Mucosa of stomach (tissue), 1 donor: ENCODE measurements around the gene CDC42BPG.

Experiments used
- H3K27me3 ChIP-seq: one replicate; pipeline ENCODE4 v1.7.0; 2013; ENCODE audit warnings: mild to moderate bottlenecking, low read length; ENCODE audit not compliant: control insufficient read depth, insufficient read depth
- H3K36me3 ChIP-seq: one replicate; pipeline ENCODE4 v1.7.0; 2013; ENCODE audit warnings: low read length; ENCODE audit not compliant: control insufficient read depth, insufficient read depth
- H3K4me1 ChIP-seq: one replicate; pipeline ENCODE4 v1.7.0; 2013; ENCODE audit warnings: mild to moderate bottlenecking, low read length; ENCODE audit not compliant: control insufficient read depth, insufficient read depth
- H3K4me3 ChIP-seq: one replicate; pipeline ENCODE4 v1.7.0; 2013; ENCODE audit warnings: low read length
- H3K9ac ChIP-seq: one replicate; pipeline ENCODE4 v1.7.0; 2013; ENCODE audit warnings: mild to moderate bottlenecking, low read length, moderate library complexity
- H3K9me3 ChIP-seq: one replicate; pipeline ENCODE4 v1.7.0; 2013; ENCODE audit warnings: mild to moderate bottlenecking, low read length, moderate library complexity; ENCODE audit not compliant: control insufficient read depth
- donor health status: Pancreatic carcinoma.

The CDC42BPG gene

DNA sequence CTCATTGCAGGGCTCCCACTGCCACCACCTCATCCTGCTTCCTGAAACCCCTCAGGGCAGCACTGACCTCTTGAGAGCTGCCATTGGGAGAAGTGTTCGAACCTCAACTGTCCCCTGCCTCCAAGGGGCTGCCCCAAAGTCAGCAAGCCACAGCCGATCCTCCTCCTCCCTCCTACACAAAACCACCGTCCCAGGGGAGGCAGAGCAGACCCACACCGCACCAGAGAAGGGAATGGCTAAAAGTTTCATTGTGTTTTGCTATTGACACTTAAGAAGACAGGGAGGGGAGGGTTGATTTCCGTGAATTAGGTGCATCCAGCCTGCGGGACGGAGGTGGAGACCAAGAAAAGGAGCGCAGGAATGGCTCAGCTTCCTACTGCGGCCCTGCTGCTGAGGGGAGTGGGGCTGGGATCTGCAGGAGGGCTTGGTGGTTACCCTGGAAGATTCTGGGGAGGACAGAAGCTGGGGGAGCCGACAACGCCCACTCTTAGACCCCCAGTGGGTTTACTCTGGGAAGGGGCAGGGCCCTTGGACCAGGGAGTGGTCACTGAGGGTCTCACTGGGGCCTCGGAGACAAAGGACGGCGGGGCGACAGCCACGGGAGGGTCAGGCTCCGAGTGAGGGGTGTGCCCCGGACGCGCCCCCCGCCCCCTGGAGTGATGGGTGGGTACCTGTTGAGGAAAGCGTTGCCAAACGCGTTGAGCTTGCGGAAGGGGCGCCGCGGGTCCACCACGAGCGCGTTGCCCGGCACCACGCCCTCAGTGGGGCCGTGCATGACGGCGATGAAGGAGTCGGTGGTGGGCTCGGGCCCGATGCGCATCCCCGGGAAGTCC is 33.2 kb upstream of the CDC42BPG start:
- no peaks in the 10 kb centered on the region for H3K36me3 ChIP-seq
- no peaks in the 10 kb centered on the region for H3K27me3 ChIP-seq
- H3K9me3 ChIP-seq, result no peaks in the 10 kb centered on the region
- peak overlapping the region; percentile 82 for H3K9ac ChIP-seq
- H3K4me1 ChIP-seq, result peaks cover 28% of the 10 kb centered on the region
- peak overlapping the region; percentile 36 for H3K4me3 ChIP-seq

DNA sequence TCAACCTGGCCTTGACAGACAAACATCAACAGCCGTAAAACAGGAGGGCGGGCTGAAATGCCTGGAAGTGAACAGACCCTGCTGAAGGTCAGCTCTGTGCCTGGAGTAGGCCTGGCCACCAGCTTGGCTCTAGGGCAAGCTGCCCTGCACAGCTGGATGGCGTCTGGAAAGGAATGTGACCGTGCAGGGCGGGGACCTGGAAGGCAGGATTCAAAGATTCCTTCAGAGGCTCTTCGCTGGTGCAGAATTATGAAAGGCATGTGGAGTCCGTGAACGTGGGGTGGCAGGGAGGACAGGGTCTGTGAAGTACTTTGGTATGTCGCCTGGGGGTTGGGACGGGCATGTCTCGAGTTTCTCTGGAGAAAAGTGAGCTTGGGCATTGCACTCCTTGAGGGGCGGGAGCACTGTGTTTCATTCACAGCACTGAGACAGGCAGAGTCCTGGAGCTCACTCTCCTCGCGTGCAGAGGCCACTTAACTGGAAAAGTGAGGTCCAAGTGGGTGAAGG is 32.4 kb upstream of the CDC42BPG start:
- Histone ChIP-seq H3K9me3 (no peaks in the 10 kb centered on the region), H3K4me3 (peak overlapping the region; percentile 36), H3K27me3 (no peaks in the 10 kb centered on the region), H3K9ac (peak overlapping the region; percentile 82), H3K36me3 (peaks cover under 1% of the 10 kb centered on the region), H3K4me1 (peaks cover 34% of the 10 kb centered on the region)

DNA sequence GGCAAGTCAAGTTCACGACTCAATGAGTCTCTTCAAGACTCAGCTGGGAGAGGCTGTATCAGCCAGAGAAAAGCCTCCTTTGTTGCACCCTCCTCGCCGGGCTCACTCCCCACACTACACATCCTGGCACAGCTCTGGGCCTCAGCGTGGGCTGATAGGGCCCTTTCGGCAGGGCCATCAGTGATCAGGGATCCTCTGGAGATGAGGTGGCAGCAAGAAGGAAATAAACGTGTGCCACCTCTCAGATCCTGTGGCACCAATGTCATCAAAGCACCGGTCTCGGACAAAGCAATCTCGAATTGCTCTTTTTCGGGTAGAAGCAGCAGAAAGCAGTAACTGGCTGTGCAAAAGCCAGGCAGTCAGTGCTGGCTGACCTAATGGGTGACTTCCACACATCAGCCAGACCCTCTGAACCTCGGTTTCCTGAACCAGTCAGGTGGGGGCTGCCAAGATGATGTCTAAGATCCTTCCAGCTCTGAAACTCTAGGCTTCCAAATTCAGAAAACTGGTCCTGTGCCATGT is 31.8 kb upstream of the CDC42BPG start:
- H3K4me1 ChIP-seq, result peaks cover 40% of the 10 kb centered on the region
- no peaks in the 10 kb centered on the region for H3K9me3 ChIP-seq
- peaks cover 6% of the 10 kb centered on the region for H3K36me3 ChIP-seq
- no peaks in the 10 kb centered on the region for H3K27me3 ChIP-seq
- H3K9ac ChIP-seq, result peak overlapping the region; percentile 82
- H3K4me3 ChIP-seq, result peak overlapping the region; percentile 36

DNA sequence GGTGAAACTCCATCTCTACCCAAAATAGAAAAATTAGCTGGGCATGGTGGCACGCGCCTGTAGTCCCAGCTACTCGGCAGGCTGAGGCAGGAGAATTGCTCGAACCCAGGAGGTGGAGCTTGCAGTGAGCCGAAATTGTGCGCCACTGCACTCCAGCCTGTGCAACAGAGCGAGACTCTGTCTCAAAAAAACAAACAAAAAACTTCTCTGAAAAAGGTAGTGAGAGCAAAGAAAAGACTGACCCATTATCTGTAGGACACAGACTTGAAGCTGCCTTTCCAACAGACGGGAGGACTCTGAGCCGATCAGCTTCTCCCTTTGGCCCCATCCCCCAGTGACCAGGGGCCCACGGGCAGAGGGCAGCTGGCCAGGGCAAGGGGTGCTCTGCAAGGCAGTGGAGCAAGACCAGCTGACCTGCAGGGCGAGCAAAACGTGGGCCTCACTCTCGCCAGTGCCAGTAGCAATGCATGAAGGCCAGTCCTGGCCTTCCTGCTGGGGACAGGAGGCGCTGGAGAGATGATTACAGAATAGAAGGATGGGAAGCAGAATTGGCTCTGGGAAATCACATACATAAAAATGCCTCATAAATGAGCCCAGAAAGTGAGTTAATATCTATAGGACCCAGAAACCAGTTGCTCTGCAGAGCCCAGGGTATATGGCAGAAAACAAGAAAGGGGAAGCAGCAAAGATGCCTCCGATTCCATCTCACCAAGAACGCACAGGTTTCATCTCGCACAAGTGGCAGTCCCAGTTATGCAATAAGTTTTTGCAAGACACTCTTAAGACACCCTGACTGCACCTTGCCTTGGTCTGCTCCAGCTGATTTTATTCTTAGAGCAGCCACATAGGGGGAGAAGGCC is 31.1 kb upstream of the CDC42BPG start:
- H3K4me1 ChIP-seq, result peaks cover 46% of the 10 kb centered on the region
- H3K4me3 ChIP-seq, result no peak overlapping the region
- H3K36me3 ChIP-seq, result peaks cover 7% of the 10 kb centered on the region
- H3K27me3 ChIP-seq, result no peaks in the 10 kb centered on the region
- peak overlapping the region; percentile 82 for H3K9ac ChIP-seq
- H3K9me3 ChIP-seq, result no peaks in the 10 kb centered on the region

DNA sequence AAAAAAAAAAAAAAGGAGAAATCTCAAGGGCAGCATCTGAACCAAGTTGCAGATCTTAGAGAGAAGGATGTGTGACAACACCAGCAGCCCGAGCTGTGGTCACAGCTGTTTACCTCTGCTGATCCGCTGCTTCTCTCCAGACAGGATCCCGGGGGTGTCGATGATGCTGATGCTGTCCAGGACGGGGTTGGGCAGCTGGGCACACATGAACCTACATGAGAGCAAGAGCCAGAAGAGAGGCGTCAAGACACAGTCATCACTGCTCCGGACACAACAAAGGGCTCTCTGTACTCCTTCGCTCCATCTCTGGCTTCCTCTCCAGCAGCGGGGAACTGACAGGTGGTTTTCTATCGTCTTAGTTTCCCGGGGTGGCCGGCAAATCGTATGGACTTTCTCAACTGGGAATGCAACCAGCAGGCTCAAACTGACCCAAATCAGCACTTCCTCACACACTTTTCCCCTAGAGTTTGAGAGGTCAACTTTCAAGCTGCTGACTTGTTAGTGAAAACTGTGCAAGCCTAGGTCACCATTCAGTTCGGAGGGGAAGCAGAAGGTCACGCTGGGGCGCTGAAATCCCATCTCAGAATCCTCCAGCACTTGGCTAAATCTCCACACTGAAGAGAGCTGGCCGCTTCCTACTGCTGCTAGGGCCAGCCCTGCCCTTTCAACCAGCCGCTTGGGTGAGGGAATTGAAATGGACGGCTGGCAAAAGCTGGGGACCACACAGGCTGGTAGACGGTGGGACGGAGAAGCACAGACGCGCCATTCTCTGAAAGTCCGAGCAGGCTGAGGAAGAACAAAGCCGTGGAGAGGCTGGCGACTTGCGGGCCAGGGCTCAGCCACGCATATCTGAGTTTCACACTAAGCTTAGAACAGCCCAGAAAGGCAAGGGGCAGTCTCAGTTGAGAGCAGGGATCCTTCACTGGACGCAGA is 30.1 kb upstream of the CDC42BPG start:
- H3K36me3 ChIP-seq, result peaks cover 7% of the 10 kb centered on the region
- H3K4me3 ChIP-seq, result no peak overlapping the region
- no peaks in the 10 kb centered on the region for H3K9me3 ChIP-seq
- no peak overlapping the region for H3K9ac ChIP-seq
- peaks cover 46% of the 10 kb centered on the region for H3K4me1 ChIP-seq
- H3K27me3 ChIP-seq, result no peaks in the 10 kb centered on the region

DNA sequence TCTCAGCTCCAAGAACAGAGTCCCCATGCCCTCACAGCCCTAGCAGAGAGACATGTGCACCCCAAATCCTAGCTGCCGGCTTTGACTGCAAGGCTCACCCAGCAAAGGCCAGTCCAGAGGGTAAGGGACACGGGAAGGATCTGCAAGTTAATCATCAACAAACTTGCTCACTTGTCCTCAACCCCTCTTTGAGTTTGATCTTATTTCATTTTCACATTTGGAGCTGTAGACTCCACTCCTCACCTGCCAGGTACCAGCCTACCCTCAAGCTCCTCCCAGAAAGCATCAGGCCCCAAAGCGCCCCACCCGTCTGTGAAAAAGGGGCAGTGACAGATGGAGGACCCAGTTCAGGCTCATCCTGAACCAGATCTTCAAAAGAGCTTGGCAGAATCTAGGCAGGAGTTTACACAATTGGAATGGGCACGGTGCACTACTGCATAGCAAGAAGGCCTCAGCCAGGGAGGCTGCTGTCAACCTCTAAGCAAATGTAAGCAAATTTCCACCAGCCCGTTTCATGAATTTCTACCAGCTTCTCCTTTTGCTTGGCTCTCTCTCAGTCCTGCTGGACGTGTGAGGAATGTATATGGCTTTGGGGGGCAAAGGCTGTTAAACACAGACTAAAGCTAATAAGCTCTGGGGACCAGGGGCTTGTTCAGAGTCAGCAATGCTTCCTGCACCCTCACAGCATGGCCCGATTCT is 28.5 kb upstream of the CDC42BPG start:
- H3K36me3 ChIP-seq, result peaks cover 7% of the 10 kb centered on the region
- H3K27me3 ChIP-seq, result no peaks in the 10 kb centered on the region
- H3K4me3 ChIP-seq, result no peak overlapping the region
- H3K9ac ChIP-seq, result peak overlapping the region; percentile 19
- no peaks in the 10 kb centered on the region for H3K9me3 ChIP-seq
- H3K4me1 ChIP-seq, result peaks cover 57% of the 10 kb centered on the region

DNA sequence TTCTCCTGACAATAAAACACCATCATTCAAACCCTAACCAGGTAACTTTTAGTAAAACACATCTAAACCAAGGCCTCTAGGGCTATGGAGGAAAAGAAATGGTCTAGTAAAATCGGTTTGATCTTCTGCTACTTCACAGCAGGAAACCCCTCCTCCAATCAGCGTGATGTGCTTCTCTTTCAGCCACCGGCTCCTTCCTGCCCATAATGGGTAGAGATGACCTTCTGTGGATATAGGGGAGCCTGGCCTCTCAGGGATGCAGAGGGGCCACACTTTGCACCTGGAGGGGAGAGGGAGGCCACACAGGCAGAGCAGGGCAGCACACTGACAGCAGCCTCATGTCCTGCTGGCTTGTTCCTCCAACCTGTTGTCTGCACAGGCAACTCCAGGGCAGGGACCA is 27.0 kb upstream of the CDC42BPG start:
- peak overlapping the region; percentile 50 for H3K9ac ChIP-seq

DNA sequence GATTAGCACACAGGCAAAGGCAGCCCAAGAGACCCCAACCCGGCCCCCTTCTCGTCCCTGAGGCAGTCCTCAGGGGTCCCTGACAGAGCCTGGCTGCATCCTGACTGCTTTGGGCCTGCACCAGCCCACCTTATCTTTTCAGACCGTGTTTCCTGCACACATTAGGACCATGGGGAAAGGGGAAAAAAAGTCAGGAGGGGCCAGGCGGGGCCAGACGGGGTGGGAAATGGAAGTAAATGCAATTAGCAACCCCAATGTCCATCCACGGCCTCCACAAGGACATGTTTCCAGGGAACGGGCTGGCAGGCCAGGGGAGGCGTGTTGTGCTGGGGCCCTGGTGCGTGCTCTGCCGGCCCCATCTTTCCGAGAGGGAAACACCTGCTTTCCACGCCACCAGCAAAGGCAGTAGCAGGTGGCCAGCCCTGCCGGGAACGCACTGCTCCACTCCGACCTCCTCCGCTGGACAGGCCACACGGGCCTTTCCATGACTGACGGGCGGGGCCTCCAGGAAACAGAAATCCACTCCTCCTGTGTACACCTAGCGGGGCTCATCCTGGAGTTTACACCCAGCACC is 26.5 kb upstream of the CDC42BPG start:
- H3K4me1 ChIP-seq, result peaks cover 57% of the 10 kb centered on the region
- H3K9me3 ChIP-seq, result no peaks in the 10 kb centered on the region
- H3K27me3 ChIP-seq, result no peaks in the 10 kb centered on the region
- peaks cover 7% of the 10 kb centered on the region for H3K36me3 ChIP-seq
- H3K4me3 ChIP-seq, result no peak overlapping the region
- peak overlapping the region; percentile 50 for H3K9ac ChIP-seq

More for the DNA sequence above, 27.0 kb upstream of the CDC42BPG start:
- H3K9me3 ChIP-seq, result no peaks in the 10 kb centered on the region
- no peaks in the 10 kb centered on the region for H3K27me3 ChIP-seq
- peaks cover 57% of the 10 kb centered on the region for H3K4me1 ChIP-seq
- H3K4me3 ChIP-seq, result no peak overlapping the region
- peaks cover 7% of the 10 kb centered on the region for H3K36me3 ChIP-seq

DNA sequence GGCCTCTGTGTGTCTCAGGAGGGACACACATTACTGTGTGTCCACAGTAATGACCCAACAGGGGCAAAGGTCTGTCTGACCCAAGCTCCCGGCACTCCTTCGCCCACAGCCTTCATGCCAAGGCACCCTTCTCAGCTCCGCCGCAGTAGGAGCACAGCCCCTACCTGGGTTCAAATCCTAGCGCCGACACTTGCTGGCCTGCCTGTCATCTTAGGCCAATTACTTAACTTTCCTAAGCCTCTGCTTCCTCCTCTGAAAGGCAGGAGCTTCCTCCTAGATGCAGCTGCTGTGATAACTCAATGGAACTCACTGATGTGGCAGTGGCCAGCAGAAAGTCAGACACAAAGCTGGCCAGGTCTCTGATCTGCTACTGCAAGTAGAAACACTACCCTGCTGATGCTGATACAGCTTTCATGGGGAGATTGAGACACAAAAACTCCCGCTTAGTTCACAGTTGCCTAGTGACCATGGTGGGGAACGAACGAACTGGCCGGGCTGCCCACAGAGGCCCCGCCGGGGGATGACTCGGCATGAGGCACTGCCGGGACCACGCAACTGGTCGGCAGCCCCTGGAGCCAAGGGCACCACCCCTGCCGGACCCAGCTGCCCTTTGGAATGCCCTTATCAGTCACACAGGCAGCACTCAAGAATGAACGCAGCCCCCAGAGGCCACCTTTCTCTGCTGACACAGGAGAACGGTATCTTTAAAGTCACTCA is 25.9 kb upstream of the CDC42BPG start:
- H3K4me1 ChIP-seq, result peaks cover 56% of the 10 kb centered on the region
- peak overlapping the region; percentile 50 for H3K9ac ChIP-seq
- H3K27me3 ChIP-seq, result no peaks in the 10 kb centered on the region
- no peak overlapping the region for H3K4me3 ChIP-seq
- H3K9me3 ChIP-seq, result no peaks in the 10 kb centered on the region
- peaks cover 7% of the 10 kb centered on the region for H3K36me3 ChIP-seq

DNA sequence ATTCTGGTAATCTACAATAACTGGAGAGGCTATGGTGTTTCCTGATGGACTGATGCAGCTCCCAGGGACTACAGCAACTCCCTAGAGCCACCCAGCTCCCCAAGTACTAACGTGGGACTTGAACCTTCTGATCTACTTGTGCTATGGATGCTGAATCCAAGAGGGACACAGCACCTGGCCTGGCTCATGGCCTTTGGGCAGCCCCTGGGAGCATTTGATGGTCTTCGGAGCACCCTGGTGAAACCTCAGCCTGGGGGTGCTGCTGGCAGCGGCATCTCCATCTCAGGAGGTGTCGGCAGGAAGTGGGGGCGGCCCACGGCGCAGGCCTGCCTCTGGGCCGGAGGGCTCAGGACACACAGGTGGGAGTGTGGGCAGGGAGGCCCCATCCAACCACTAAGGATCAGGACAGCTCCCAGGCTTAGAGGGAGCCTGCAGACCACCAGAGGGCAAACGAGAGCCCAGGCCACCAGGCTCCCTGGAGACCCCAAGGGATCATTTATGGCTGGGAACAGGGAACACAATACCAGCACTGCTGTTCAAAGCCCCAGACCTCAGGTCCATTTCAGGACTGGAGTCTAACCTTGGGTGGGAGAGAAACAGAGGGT is 25.2 kb upstream of the CDC42BPG start:
- peaks cover 63% of the 10 kb centered on the region for H3K4me1 ChIP-seq
- H3K9ac ChIP-seq, result peak overlapping the region; percentile 50
- H3K4me3 ChIP-seq, result no peak overlapping the region
- H3K27me3 ChIP-seq, result no peaks in the 10 kb centered on the region
- H3K36me3 ChIP-seq, result peaks cover 7% of the 10 kb centered on the region
- H3K9me3 ChIP-seq, result no peaks in the 10 kb centered on the region
